GM21825 (cell line): Measurements from ENCODE around the gene SLC44A2.
"Not testable (repeated sequence)": the region's sequence is repeated elsewhere in the genome, so short reads cannot be mapped to it uniquely, and the experiment has no call there.

ENCODE experiments used
- ATAC-seq: cut with Tn5 transposase; IDR thresholded peaks from one replicate; pipeline ENCODE4 v1.9.1; 2021; ENCODE audit warnings: mild to moderate bottlenecking, moderate library complexity; ENCODE audit not compliant: unreplicated experiment

The SLC44A2 gene

DNA sequence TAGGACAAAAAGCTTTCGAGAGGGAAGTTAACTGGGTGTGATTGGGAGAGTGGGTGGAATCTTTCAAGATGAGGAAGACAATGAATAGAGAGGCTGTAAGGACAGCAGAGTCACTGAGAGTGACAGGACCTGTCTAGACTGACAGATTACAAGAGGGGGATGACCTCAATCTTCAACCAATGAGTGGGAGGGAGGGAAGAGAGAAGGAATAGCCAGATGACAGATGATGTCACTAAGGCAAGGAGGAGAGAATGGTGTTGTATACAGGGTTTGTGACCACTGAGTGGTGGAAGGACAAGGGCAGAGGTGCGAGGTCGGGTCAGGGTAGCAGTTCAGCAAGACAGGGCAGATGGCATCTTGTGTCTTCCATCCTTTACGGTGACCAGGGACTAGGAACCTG, 23.0 kb downstream of the SLC44A2 start:
- no peak for ATAC-seq

DNA sequence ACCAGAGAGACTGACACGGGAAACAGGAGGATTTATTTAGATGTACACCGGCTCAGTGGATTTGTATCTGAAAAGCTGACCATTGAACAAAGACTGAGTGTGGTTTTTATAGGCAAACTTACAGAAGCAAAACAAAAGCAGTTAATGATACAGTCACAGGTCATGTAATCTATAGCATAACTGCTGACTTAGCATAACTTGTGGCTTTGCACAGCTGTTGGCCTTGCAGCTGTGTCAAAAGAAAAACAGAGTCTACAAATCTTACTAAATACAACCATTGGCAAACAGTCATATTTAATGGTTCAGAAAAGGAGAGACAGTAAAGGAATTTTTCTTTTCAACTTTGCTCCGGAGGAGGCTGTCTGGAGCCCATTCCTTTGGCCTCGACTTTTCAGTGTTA, 26.5 kb downstream of the SLC44A2 start:
- no peak for ATAC-seq

GRCh38 chr19:10653482-10653731, 28.1 kb downstream of the SLC44A2 start:
- no peak for ATAC-seq

GRCh38 chr19:10653732-10654609, 28.6 kb downstream of the SLC44A2 start, which contains the start of gene ILF3:
Gene ILF3, plus strand, starts transcription at chr19:10654346. Its CDS starts 16,260 bp downstream, at chr19:10670606.
- ATAC-seq: peak; percentile 63

- no peak for ATAC-seq
Measured at GRCh38 chr19:10654610-10655456, 29.5 kb downstream of the SLC44A2 start.

GRCh38 chr19:10655457-10656312, 30.3 kb downstream of the SLC44A2 start:
- ATAC-seq: no peak

DNA sequence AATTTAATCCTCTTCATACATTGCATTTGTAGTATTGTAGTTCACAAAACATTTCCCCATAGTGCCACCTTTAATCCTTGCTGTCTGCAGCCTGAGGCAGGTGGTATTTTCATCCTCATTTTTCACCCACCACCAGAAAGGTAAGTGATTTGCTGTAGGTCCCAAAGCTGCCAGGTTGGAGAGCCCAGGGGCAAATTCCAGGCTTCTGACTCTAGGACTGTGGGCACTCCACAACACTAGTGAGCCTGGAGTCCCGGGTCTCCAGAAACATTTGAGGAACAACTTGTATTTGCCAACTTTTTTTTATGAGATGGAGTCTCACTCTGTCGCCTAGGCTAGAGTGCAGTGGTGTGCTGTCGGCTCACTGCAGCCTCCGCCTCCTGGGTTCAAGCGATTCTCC, 35.0 kb downstream of the SLC44A2 start:
- ATAC-seq: no peak

DNA sequence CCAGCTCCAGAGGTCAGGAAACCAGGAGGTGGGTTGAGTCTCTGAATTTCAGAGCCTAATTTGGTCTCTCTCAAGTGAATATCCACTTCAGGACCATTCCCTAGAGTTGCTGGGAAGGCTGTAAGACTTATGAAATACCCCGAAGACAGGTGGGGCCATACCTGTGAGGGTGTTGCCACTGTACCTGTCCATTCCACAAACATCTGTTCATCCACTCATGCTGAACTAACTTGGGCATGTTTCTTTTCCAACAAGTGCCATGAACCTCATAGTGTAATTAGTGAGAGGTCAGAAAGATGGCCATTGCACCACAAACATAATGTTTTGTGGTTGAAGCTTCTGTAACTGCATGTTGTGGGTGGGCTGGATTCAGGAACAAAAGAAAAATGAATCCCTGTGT, 36.6 kb downstream of the SLC44A2 start:
- no peak for ATAC-seq

DNA sequence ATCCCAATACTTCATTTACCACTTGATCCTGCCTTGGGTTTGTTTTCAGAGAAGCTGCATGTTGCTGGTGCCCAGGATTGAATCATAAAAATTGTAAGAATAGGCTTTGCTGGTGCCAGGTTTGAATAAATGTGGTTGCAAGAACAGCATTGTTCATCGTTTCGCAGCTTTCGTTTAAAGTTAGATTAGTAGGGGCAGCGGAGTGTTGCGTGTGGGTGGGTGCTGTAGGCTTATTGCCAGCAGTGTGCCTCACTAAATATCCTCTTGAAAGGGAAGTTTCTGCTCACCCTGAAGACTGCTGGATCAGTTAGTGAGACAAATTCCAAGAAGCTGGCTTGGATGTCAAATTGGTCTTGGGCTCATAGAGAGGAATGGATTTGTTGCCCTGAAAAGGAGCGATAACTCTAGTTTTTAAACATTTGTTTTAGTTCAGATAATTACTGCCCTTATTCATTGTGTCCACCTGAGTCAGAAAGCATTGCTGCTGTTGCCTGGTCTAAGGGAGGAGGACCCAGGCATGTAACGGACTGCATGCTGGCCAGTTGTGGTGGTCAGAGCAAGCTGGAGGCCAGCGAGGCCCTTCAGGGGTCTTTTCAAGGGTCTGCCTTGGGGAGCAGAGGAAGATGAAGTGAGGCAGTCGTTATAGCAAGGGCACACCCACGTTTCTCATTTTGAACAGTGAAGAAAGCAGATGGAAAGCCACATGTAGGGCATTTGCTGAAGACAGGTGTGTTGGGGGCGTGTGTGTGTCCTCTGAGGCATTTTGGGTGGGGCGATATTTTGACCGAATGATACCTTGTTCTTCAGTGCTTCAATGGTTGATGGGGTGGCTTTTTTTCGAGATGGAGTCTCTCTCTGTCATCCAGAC, 37.3 kb downstream of the SLC44A2 start:
- no peak for ATAC-seq

GRCh38 chr19:10663252-10663563, 37.9 kb downstream of the SLC44A2 start:
- ATAC-seq: not testable (repeated sequence)

GRCh38 chr19:10667867-10668266, 42.5 kb downstream of the SLC44A2 start:
- ATAC-seq: no peak

GRCh38 chr19:10669246-10669645, 43.9 kb downstream of the SLC44A2 start:
- ATAC-seq: no peak

GRCh38 chr19:10670182-10670581, 44.8 kb downstream of the SLC44A2 start:
- ATAC-seq: no peak

GRCh38 chr19:10670876-10671804, 45.8 kb downstream of the SLC44A2 start:
- ATAC-seq: no peak

DNA sequence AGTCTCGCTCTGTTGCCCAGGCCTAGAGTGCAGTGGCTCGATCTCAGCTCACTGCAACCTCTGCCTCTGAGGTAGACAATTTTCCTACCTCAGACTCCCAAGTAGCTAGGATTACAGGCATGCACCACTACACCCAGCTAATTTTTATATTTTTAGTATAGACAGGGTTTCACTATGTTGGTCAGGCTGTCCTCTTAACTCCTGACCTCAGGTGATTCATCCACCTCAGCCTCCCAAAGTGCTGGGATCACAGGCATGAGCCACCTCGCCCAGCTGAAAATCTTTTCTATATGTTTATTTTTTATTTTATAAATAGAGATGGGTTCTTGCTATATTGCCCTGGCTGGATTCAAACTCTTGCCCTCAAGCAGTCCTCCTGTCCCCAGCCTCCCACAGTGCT, 46.6 kb downstream of the SLC44A2 start:
- not testable (repeated sequence) for ATAC-seq

- not testable (repeated sequence) for ATAC-seq
Measured at GRCh38 chr19:10675214-10675613, 49.9 kb downstream of the SLC44A2 start.

- ATAC-seq: no peak
Measured at GRCh38 chr19:10677751-10678150, 52.4 kb downstream of the SLC44A2 start.

DNA sequence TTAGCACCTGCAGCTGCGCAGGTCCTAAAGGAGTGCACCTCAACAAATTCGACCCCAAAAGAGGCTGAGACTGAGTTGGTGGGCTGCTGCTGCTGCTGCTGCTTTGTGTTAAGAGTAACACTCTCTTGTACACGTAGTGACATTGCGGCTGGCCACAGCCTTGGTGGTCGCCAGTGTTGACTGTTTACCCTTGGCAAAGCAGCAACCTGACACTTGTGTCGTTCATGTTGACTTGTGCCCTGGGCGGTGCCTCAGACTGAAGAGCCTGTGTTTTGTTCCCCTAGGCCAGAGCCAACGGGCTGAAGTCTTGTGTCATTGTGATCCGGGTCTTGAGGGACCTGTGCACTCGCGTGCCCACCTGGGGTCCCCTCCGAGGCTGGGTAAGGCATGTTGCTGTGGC, 53.5 kb downstream of the SLC44A2 start:
- no peak for ATAC-seq

- ATAC-seq: no peak
Measured at GRCh38 chr19:10679743-10680142, 54.4 kb downstream of the SLC44A2 start.
